ENCODE results near the gene EIF2S3.

The EIF2S3 gene

GRCh38 chrX:24014388-24015018, 40.3 kb upstream of the EIF2S3 start:
- H3K23ac ChIP-seq (ENCODE audit: low read length in 2 of 2) = no peak overlapping the region
- H3K36me3 ChIP-seq (ENCODE audit: control insufficient read depth in 1 of 2, insufficient read depth in 2 of 2, low read depth in 1 of 2, low read length in 2 of 2) = no peaks in the 10 kb centered on the region
- H3K9ac ChIP-seq (ENCODE audit: low read length) = no peak overlapping the region
- no peak overlapping the region for H3K27ac ChIP-seq (ENCODE audit: low read length, poor library complexity, severe bottlenecking)
- H3K27me3 ChIP-seq (ENCODE audit: control insufficient read depth in 1 of 2, insufficient read depth in 1 of 2, low read length in 2 of 2) = peaks cover 0 to 14% of the 10 kb centered on the region in 2 experiments
- H2AK5ac ChIP-seq (ENCODE audit: low read length, severe bottlenecking) = no peak overlapping the region
- H3K14ac ChIP-seq (ENCODE audit: low read length in 2 of 2) = no peak overlapping the region
- no peak overlapping the region for H2BK15ac ChIP-seq (ENCODE audit: low read depth, poor library complexity, severe bottlenecking)
- no peak overlapping the region for H4K91ac ChIP-seq (ENCODE audit: low read length)
- H2BK12ac ChIP-seq (ENCODE audit: low read length in 2 of 2) = no peak overlapping the region
- no peak overlapping the region for H4K8ac ChIP-seq (ENCODE audit: low read length)
- no peak overlapping the region for H3K18ac ChIP-seq (ENCODE audit: low read depth in 1 of 2, low read length in 2 of 2)
- H2BK120ac ChIP-seq (ENCODE audit: low read depth, low read length) = no peak overlapping the region
- peak; percentile 12 for DNase-seq
- H3K4me3 ChIP-seq (ENCODE audit: insufficient read depth in 1 of 2, low read depth in 1 of 2, low read length in 2 of 2) = no peak overlapping the region
- WGBS = 73% methylated on average over 4 of the region's 5 CpGs
- no peak overlapping the region for H3K4me2 ChIP-seq (ENCODE audit: low read length, poor library complexity, severe bottlenecking)
- no peak overlapping the region for H3K4ac ChIP-seq (ENCODE audit: low read depth in 1 of 2, low read length in 2 of 2)
- H3K79me1 ChIP-seq (replicated peaks; ENCODE audit: low read length, poor library complexity, severe bottlenecking) = peaks cover 2% of the 10 kb centered on the region
- H3K9me3 ChIP-seq (ENCODE audit: control insufficient read depth, low read length) = no peaks in the 10 kb centered on the region
- H2AFZ ChIP-seq (ENCODE audit: low read depth, low read length) = no peak overlapping the region
- H2BK5ac ChIP-seq (ENCODE audit: low read depth, low read length, poor library complexity, severe bottlenecking) = no peak overlapping the region
- peaks cover 4% of the 10 kb centered on the region for H3K4me1 ChIP-seq (ENCODE audit: control insufficient read depth, insufficient read depth, low read depth, low read length)

DNA sequence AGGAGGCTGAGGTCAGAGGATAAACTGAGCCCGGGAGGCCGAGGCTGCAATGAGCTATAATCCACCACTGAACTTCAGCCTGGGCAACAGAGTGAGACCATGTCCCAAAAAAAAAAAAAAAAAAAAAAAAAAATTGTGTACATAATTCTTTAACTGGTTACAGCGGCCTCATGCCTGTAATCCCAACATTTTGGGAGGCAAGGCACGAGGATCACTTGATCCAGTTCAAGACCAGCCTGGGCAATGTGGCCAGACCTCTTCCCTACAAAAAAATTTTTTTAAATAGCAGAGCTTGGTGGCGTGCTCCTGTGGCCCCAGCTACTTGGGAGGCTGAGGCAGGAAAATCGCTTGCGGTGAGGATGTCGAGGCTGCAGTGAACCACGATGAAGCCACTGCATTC, 37.1 kb upstream of the EIF2S3 start:
- Histone ChIP-seq H3K36me3 (ENCODE audit: control insufficient read depth in 1 of 2, insufficient read depth in 2 of 2, low read depth in 1 of 2, low read length in 2 of 2) (no peaks in the 10 kb centered on the region), H3K79me1 (replicated peaks; ENCODE audit: low read length, poor library complexity, severe bottlenecking) (no peaks in the 10 kb centered on the region), H3K18ac (ENCODE audit: low read depth in 1 of 2, low read length in 2 of 2) (no peak overlapping the region), H3K14ac (ENCODE audit: low read length in 2 of 2) (no peak overlapping the region), H2AK5ac (ENCODE audit: low read length, severe bottlenecking) (no peak overlapping the region), H3K9me3 (ENCODE audit: control insufficient read depth, low read length) (no peaks in the 10 kb centered on the region), H3K23ac (ENCODE audit: low read length in 2 of 2) (no peak overlapping the region), H3K9ac (ENCODE audit: low read length) (no peak overlapping the region), H2BK120ac (ENCODE audit: low read depth, low read length) (no peak overlapping the region), H3K4me2 (ENCODE audit: low read length, poor library complexity, severe bottlenecking) (no peak overlapping the region), H2BK5ac (ENCODE audit: low read depth, low read length, poor library complexity, severe bottlenecking) (no peak overlapping the region), H4K91ac (ENCODE audit: low read length) (no peak overlapping the region), H3K27ac (ENCODE audit: low read length, poor library complexity, severe bottlenecking) (no peak overlapping the region), H2BK15ac (ENCODE audit: low read depth, poor library complexity, severe bottlenecking) (no peak overlapping the region), H3K27me3 (ENCODE audit: control insufficient read depth in 1 of 2, insufficient read depth in 1 of 2, low read length in 2 of 2) (peaks cover 0 to 7% of the 10 kb centered on the region in 2 experiments), H4K8ac (ENCODE audit: low read length) (no peak overlapping the region), H3K4ac (ENCODE audit: low read depth in 1 of 2, low read length in 2 of 2) (no peak overlapping the region), H3K4me3 (ENCODE audit: insufficient read depth in 1 of 2, low read depth in 1 of 2, low read length in 2 of 2) (no peak overlapping the region), H2BK12ac (ENCODE audit: low read length in 2 of 2) (no peak overlapping the region), H2AFZ (ENCODE audit: low read depth, low read length) (no peak overlapping the region), H3K4me1 (ENCODE audit: control insufficient read depth, insufficient read depth, low read depth, low read length) (peaks cover 4% of the 10 kb centered on the region)
- DNase-seq = no peak
- WGBS = 97% methylated on average over 5 of the region's 9 CpGs

- H3K79me1 ChIP-seq (replicated peaks; ENCODE audit: low read length, poor library complexity, severe bottlenecking) = no peaks in the 10 kb centered on the region
- H3K4me2 ChIP-seq (ENCODE audit: low read length, poor library complexity, severe bottlenecking) = no peak overlapping the region
- no peak overlapping the region for H3K14ac ChIP-seq (ENCODE audit: low read length in 2 of 2)
- no peak overlapping the region for H3K4me3 ChIP-seq (ENCODE audit: insufficient read depth in 1 of 2, low read depth in 1 of 2, low read length in 2 of 2)
- no peak overlapping the region for H3K9ac ChIP-seq (ENCODE audit: low read length)
- no peak overlapping the region for H2BK12ac ChIP-seq (ENCODE audit: low read length in 2 of 2)
- no peaks in the 10 kb centered on the region for H3K36me3 ChIP-seq (ENCODE audit: control insufficient read depth in 1 of 2, insufficient read depth in 2 of 2, low read depth in 1 of 2, low read length in 2 of 2)
- H3K4ac ChIP-seq (ENCODE audit: low read depth in 1 of 2, low read length in 2 of 2) = no peak overlapping the region
- H4K8ac ChIP-seq (ENCODE audit: low read length) = no peak overlapping the region
- WGBS = 75% methylated on average over 2 of the region's 4 CpGs
- no peak overlapping the region for H3K18ac ChIP-seq (ENCODE audit: low read depth in 1 of 2, low read length in 2 of 2)
- H3K9me3 ChIP-seq (ENCODE audit: control insufficient read depth, low read length) = no peaks in the 10 kb centered on the region
- H3K27ac ChIP-seq (ENCODE audit: low read length, poor library complexity, severe bottlenecking) = no peak overlapping the region
- no peak overlapping the region for H2BK120ac ChIP-seq (ENCODE audit: low read depth, low read length)
- H2BK15ac ChIP-seq (ENCODE audit: low read depth, poor library complexity, severe bottlenecking) = no peak overlapping the region
- H2BK5ac ChIP-seq (ENCODE audit: low read depth, low read length, poor library complexity, severe bottlenecking) = no peak overlapping the region
- H2AFZ ChIP-seq (ENCODE audit: low read depth, low read length) = no peak overlapping the region
- H3K27me3 ChIP-seq (ENCODE audit: control insufficient read depth in 1 of 2, insufficient read depth in 1 of 2, low read length in 2 of 2) = peaks cover 0 to 6% of the 10 kb centered on the region in 2 experiments
- DNase-seq = no peak
- peaks cover 4% of the 10 kb centered on the region for H3K4me1 ChIP-seq (ENCODE audit: control insufficient read depth, insufficient read depth, low read depth, low read length)
- no peak overlapping the region for H3K23ac ChIP-seq (ENCODE audit: low read length in 2 of 2)
- H4K91ac ChIP-seq (ENCODE audit: low read length) = no peak overlapping the region
- no peak overlapping the region for H2AK5ac ChIP-seq (ENCODE audit: low read length, severe bottlenecking)
Measured at GRCh38 chrX:24018809-24019208, 35.9 kb upstream of the EIF2S3 start.

DNA sequence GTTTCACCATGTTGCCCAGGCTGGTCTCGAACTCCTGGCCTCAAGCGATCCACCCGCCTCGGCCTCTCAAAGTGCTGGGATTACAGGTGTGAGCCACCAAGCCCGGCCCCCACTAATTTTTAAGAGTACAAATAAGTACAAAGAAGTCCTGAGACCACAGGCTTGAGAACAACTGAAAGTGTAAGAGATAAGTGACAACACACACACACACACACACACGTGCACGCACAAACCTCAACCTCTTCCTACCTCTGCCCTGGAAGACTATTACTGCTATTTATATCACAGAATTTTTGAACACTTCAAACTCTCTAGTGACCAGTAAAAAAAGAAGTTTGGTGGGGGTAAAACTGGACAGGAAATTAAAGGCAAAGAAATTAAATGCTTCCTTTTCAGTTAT, 35.3 kb upstream of the EIF2S3 start:
- no peaks in the 10 kb centered on the region for H3K9me3 ChIP-seq (ENCODE audit: control insufficient read depth, low read length)
- no peak overlapping the region for H3K23ac ChIP-seq (ENCODE audit: low read length in 2 of 2)
- no peak overlapping the region for H3K4me3 ChIP-seq (ENCODE audit: insufficient read depth in 1 of 2, low read depth in 1 of 2, low read length in 2 of 2)
- WGBS = no CpG with 5 or more reads among the region's 7 CpGs
- no peak overlapping the region for H3K4ac ChIP-seq (ENCODE audit: low read depth in 1 of 2, low read length in 2 of 2)
- H3K4me1 ChIP-seq (ENCODE audit: control insufficient read depth, insufficient read depth, low read depth, low read length) = peaks cover 3% of the 10 kb centered on the region
- no peak for DNase-seq
- H3K79me1 ChIP-seq (replicated peaks; ENCODE audit: low read length, poor library complexity, severe bottlenecking) = no peaks in the 10 kb centered on the region
- no peak overlapping the region for H2AFZ ChIP-seq (ENCODE audit: low read depth, low read length)
- H3K14ac ChIP-seq (ENCODE audit: low read length in 2 of 2) = no peak overlapping the region
- H3K36me3 ChIP-seq (ENCODE audit: control insufficient read depth in 1 of 2, insufficient read depth in 2 of 2, low read depth in 1 of 2, low read length in 2 of 2) = no peaks in the 10 kb centered on the region
- H2BK15ac ChIP-seq (ENCODE audit: low read depth, poor library complexity, severe bottlenecking) = no peak overlapping the region
- H2BK5ac ChIP-seq (ENCODE audit: low read depth, low read length, poor library complexity, severe bottlenecking) = no peak overlapping the region
- H3K27me3 ChIP-seq (ENCODE audit: control insufficient read depth in 1 of 2, insufficient read depth in 1 of 2, low read length in 2 of 2) = peaks cover 0 to 12% of the 10 kb centered on the region in 2 experiments
- no peak overlapping the region for H2BK12ac ChIP-seq (ENCODE audit: low read length in 2 of 2)
- H4K8ac ChIP-seq (ENCODE audit: low read length) = no peak overlapping the region
- no peak overlapping the region for H3K27ac ChIP-seq (ENCODE audit: low read length, poor library complexity, severe bottlenecking)
- H2AK5ac ChIP-seq (ENCODE audit: low read length, severe bottlenecking) = no peak overlapping the region
- no peak overlapping the region for H3K9ac ChIP-seq (ENCODE audit: low read length)
- H4K91ac ChIP-seq (ENCODE audit: low read length) = no peak overlapping the region
- no peak overlapping the region for H3K18ac ChIP-seq (ENCODE audit: low read depth in 1 of 2, low read length in 2 of 2)
- H2BK120ac ChIP-seq (ENCODE audit: low read depth, low read length) = no peak overlapping the region
- H3K4me2 ChIP-seq (ENCODE audit: low read length, poor library complexity, severe bottlenecking) = no peak overlapping the region

All from mesenchymal stem cell (in vitro differentiated cells and primary cell).